Measurements from ENCODE around the gene RFC4. TPM values are rescaled to one million over a fixed set of nuclear protein-coding genes. Genes with fewer than 3 reads are reported as not detected.

RFC4 gene, protein sequence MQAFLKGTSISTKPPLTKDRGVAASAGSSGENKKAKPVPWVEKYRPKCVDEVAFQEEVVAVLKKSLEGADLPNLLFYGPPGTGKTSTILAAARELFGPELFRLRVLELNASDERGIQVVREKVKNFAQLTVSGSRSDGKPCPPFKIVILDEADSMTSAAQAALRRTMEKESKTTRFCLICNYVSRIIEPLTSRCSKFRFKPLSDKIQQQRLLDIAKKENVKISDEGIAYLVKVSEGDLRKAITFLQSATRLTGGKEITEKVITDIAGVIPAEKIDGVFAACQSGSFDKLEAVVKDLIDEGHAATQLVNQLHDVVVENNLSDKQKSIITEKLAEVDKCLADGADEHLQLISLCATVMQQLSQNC
- 17.5 and 18.9 TPM in 2 replicates for polyA plus RNA-seq

DNA sequence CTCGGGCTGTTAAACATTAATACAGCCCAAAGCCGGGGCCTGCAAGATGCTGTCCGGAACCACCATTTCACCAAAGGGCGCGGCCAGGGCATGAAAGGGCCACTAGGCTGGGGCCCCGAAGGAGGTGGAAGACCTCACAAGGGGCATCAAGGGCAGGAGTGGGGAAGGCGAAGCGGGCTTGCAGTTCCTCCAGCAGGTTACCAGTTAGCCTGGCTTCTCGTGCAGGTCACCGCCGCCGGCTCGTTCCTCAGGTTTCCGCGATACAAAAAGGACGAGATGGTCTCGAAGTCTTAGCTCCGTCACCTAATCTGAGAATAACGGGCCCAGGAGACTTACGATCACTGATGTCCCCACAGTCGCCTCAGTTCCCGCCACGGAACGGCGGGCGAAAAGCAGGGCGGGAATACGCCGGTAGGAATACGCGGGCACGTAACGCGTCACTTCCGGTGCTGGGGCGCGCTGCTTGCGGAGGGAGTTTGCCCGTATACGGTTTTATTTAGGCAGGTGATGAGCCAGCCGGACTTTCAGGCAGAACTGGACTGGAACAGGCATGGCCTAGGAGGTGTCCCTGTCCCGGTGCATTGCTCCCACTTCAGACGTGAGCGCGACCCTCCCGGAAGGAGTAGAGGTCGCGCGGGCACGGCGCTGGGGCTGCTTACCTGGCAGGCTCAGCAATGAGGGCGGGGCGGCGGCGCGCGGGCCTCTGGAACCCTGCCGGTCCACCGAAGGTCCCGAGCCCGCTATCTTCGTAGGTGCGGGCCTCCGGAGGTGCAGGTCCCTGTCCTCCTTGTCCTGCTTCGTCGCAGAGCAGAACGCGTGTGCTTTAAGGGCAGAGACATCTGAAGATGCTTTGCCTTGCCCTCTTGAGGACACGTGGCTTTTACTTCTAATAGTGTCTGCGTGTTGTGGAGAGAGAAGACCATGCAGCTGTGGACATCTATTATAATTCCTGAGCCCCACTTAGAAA, at the start of gene RFC4:
Gene RFC4 (minus strand): TSS at position 394 of the 967 bp plus-strand sequence. CDS start 1,769 bp downstream, outside the sequence.

DNA sequence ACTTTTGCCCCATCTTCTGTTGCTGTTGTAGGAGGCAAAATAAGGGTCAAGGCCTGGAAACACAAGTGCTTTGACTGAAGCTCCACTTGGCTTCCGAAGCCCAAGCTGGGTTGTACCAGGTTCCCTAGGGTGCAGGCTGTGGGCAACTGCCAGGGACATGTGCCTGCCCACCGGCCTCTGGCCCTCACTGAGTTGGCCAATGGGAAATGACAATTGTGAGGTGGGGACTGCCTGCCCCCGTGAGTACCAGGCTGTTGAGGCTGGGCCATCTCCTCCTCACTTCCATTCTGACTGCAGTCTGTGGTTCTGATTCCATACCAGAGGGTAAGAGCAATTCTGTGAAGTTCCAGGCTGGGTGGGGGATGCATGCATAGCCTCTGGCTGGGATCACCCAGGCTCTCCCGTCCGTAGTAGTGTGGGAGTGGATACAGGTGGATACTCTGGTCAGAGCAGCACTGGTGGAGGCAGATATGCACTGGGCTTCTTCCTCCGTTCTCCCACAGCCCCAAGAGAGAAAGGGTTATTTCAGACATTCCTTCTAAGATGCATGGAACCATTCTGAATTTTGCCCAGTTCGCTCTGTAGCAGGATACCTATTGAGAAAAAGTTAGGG, 36.2 kb upstream of the RFC4 start, which contains the start of gene ADIPOQ:
Gene ADIPOQ (plus strand): TSS at position 285 of the 613 bp plus-strand sequence. CDS start 10,349 bp downstream, outside the sequence.

DNA sequence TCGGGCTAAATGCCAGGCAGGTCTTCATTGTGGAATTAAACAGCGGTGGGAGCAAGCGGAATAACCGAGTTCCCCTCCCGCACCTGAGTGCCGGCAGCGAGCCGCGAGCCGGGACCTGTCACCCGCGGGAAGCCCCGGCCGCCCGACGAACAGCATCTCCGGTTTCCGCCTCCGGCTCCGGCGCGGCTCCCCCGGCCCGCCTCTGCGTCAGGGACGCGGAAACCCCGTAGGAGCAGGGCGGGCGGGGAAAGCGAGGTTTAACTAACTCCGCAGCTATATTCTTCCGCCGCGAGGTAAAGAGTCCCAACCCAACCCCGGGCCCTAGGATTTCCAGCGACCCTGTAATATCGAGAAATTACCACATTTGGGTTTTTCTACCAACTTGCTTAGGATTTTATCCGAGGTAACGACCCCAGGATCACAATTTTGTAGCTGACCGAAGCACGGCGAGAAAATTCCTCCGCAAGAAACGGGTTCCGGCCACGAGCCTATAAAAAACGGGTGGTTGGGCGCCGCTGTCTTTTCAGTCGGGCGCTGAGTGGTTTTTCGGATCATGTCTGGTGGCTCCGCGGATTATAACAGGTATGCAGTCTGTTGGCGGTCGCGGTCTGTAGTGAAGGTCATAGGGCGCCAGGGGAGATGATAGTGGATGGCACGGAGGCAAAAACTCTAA, 23.1 kb downstream of the RFC4 start, which contains the start of gene EIF4A2:
Gene EIF4A2 (plus strand): TSS at position 520 of the 673 bp plus-strand sequence. CDS start 34 bp downstream, at position 554.

Other genes with a start within 250 kb of the RFC4 start
- gene TBCCD1, start 239.1 kb downstream of the RFC4 start, polyA plus RNA-seq: 6.0 and 8.7 TPM in 2 replicates
- 42.0 and 44.2 TPM in 2 replicates for gene DNAJB11, start 235.8 kb downstream of the RFC4 start, polyA plus RNA-seq
- gene AHSG, start 193.4 kb downstream of the RFC4 start, polyA plus RNA-seq: not detected in 2 replicates
- not detected in 2 replicates for gene FETUB, start 166.1 kb downstream of the RFC4 start, polyA plus RNA-seq
- gene HRG, start 140.5 kb downstream of the RFC4 start, polyA plus RNA-seq: not detected in 2 replicates
- gene KNG1, start 89.1 kb downstream of the RFC4 start, polyA plus RNA-seq: not detected in 2 replicates
- 1,838 and 1,904 TPM in 2 replicates for gene EIF4A2, start 22.9 kb downstream of the RFC4 start, polyA plus RNA-seq
- not detected in 2 replicates for gene ADIPOQ, start 36.2 kb upstream of the RFC4 start, polyA plus RNA-seq
- gene ST6GAL1, start 124.0 kb upstream of the RFC4 start, polyA plus RNA-seq: 1.5 and 3.0 TPM in 2 replicates